Immature natural killer cell (primary cell): ENCODE data around the gene METTL15. TPM values are rescaled to one million over a fixed set of nuclear protein-coding genes. Genes with fewer than 3 reads are reported as not detected.
"Not testable (repeated sequence)": the region's sequence is repeated elsewhere in the genome, so short reads cannot be mapped to it uniquely, and the experiment has no call there.

ENCODE experiments used
- DNase-seq, 3 donors: peaks; one replicate each; pipeline ENCODE4 v3.0.0; 2022; ENCODE audit warnings: mixed read lengths in 1 of 3
- H3K27ac Mint-ChIP-seq, 6 donors: one replicate each; pipeline ENCODE4 v1.8.0; 2020; ENCODE audit warnings: mixed read lengths in 6 of 6, mild to moderate bottlenecking in 5 of 6, inconsistent platforms in 4 of 6, moderate library complexity in 3 of 6
- H3K27me3 Mint-ChIP-seq, 3 donors: one replicate each; pipeline ENCODE4 v1.8.0; 2020 to 2021; ENCODE audit warnings: low read depth in 3 of 3, mild to moderate bottlenecking in 3 of 3, mixed read lengths in 3 of 3, moderate library complexity in 3 of 3, inconsistent platforms in 1 of 3
- H3K36me3 Mint-ChIP-seq, 3 donors: one replicate each; pipeline ENCODE4 v1.8.0; 2020; ENCODE audit warnings: mixed read lengths in 3 of 3, inconsistent platforms in 2 of 3, mild to moderate bottlenecking in 2 of 3
- H3K4me1 Mint-ChIP-seq, 2 donors: one replicate each; pipeline ENCODE4 v1.8.0; 2020; ENCODE audit warnings: inconsistent platforms in 2 of 2, mild to moderate bottlenecking in 2 of 2, mixed read lengths in 2 of 2, moderate library complexity in 1 of 2
- H3K4me3 Mint-ChIP-seq, 5 donors: one replicate each; pipeline ENCODE4 v1.8.0; 2020; ENCODE audit warnings: mild to moderate bottlenecking in 5 of 5, mixed read lengths in 5 of 5, inconsistent platforms in 3 of 5, moderate library complexity in 3 of 5
- H3K9me3 Mint-ChIP-seq, 6 donors: one replicate each; pipeline ENCODE4 v1.8.0; 2020; ENCODE audit warnings: mild to moderate bottlenecking in 6 of 6, mixed read lengths in 6 of 6, inconsistent platforms in 4 of 6, moderate library complexity in 3 of 6
- polyA plus RNA-seq, 3 donors: library from polyadenylated mRNA; unstranded; fragments of 300-500 nt; fragmentation: Illumina TruSeq; gene quantifications; one replicate each; pipeline ENCODE4 v1.2.3, GENCODE V29; 2021

Gene METTL15
- polyA plus RNA-seq, 3 donors from 2014 or later, result 5.2 to 7.4 (median 7.2) TPM

GRCh38 chr11:28347371-28347770 is 239.2 kb downstream of the METTL15 start:
- H3K27me3 Mint-ChIP-seq, result peaks cover 0 to 3% (median 0%) of the 10 kb centered on the region in 3 donors
- H3K4me1 Mint-ChIP-seq, result no peaks in the 10 kb centered on the region
- H3K27ac Mint-ChIP-seq, result no peak overlapping the region
- H3K9me3 Mint-ChIP-seq, result peaks cover 0 to 20% (median 6%) of the 10 kb centered on the region in 6 donors
- DNase-seq, result no peak
- H3K4me3 Mint-ChIP-seq, result no peak overlapping the region
- H3K36me3 Mint-ChIP-seq, result no peaks in the 10 kb centered on the region

GRCh38 chr11:28350216-28350615 is 242.0 kb downstream of the METTL15 start:
- H3K36me3 Mint-ChIP-seq, result peaks cover 0 to 3% (median 0%) of the 10 kb centered on the region in 3 donors
- H3K9me3 Mint-ChIP-seq, result peaks cover 0 to 24% (median 4%) of the 10 kb centered on the region in 6 donors
- H3K27ac Mint-ChIP-seq, result no peak overlapping the region
- no peaks in the 10 kb centered on the region for H3K4me1 Mint-ChIP-seq
- peaks cover 0 to 3% (median 1%) of the 10 kb centered on the region in 3 donors for H3K27me3 Mint-ChIP-seq
- no peak for DNase-seq
- H3K4me3 Mint-ChIP-seq, result no peak overlapping the region

- no peak overlapping the region for H3K27ac Mint-ChIP-seq
- peaks cover 0 to 16% (median 8%) of the 10 kb centered on the region in 6 donors for H3K9me3 Mint-ChIP-seq
- H3K4me3 Mint-ChIP-seq, result no peak overlapping the region
- H3K4me1 Mint-ChIP-seq, result no peaks in the 10 kb centered on the region
- peaks cover 0 to 1% (median 0%) of the 10 kb centered on the region in 3 donors for H3K27me3 Mint-ChIP-seq
- no peak for DNase-seq
- peaks cover 0 to 3% (median 0%) of the 10 kb centered on the region in 3 donors for H3K36me3 Mint-ChIP-seq
Measured at GRCh38 chr11:28353991-28354390, 245.8 kb downstream of the METTL15 start.

GRCh38 chr11:28366549-28367346 is 258.6 kb downstream of the METTL15 start:
- peaks cover 8 to 15% (median 11%) of the 10 kb centered on the region in 3 donors for H3K36me3 Mint-ChIP-seq
- no peak overlapping the region for H3K4me3 Mint-ChIP-seq
- peaks cover 30 to 85% (median 53%) of the 10 kb centered on the region in 6 donors for H3K9me3 Mint-ChIP-seq
- H3K27ac Mint-ChIP-seq, result no peak overlapping the region
- H3K27me3 Mint-ChIP-seq, result peaks cover 0 to 4% (median 0%) of the 10 kb centered on the region in 3 donors
- no peaks in the 10 kb centered on the region for H3K4me1 Mint-ChIP-seq
- DNase-seq, result no peak

GRCh38 chr11:28378095-28378494 is 269.9 kb downstream of the METTL15 start:
- H3K27me3 Mint-ChIP-seq, H3K4me3 Mint-ChIP-seq, H3K36me3 Mint-ChIP-seq, H3K4me1 Mint-ChIP-seq, DNase-seq, H3K27ac Mint-ChIP-seq: not testable (repeated sequence)
- H3K9me3 Mint-ChIP-seq, result peaks cover 8 to 44% (median 27%) of the 10 kb centered on the region in 6 donors

Other genes with a start within 250 kb of the METTL15 start
- gene KIF18A, start 232 bp upstream of the METTL15 start, polyA plus RNA-seq, result 1 to 10 TPM in 2 of 3 donors, under 1 TPM in 1; 0.99 to 1.3 (median 1.1) TPM